ENCODE measurements around the gene CCDC183.

The CCDC183 gene

DNA sequence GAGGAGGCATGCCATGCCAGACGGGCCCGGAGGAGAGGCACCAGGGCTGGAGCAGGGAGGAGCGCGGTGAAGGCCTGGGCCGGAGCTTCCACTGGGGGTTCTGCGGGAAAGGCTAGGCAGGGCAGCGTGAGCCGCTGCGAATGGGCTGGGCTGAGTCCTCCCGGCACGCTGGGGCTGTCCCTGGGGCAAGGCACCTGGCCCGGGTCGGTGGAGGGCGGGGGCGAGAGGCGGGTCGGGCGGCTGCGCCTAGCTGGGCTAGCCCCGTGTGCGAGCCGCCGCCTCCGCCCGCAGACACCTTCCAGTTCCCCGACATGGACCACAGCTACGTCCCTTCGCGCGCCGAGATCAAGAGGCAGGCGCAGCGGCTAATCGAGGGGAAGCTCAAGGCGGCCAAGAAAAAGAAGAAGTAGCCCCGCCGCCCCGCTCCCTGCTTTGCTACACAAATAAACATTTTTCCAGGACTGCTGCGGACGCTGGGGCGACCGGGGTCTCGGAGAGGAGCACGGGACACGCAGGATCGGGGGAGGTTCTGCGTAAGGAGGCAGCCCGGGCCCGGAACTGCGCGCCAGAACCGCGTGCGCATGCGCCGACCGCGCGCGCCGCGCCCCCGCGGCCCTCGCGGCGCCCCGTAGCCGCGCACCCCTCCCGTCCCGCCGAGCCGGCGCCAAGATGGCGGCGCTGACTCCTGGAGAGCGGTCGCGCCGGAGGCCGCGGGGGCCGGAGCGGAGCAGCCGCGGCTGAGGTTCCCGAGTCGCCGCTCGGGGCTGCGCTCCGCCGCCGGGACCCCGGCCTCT, 11.3 kb downstream of the CCDC183 start, which contains the start of gene RABL6:
RABL6 (plus strand) TSS at position 668 of the 794 bp plus-strand sequence. CDS start 249 bp downstream, outside the sequence.
- no peaks in the 10 kb centered on the region for H3K9me3 ChIP-seq (ENCODE audit: control insufficient read depth in 1 of 2, low read length in 2 of 2)
- peak within 1 kb of the TSS; percentile 89 for H3K27ac ChIP-seq (ENCODE audit: low read depth, low read length)
- H3K27me3 ChIP-seq (ENCODE audit: control insufficient read depth in 1 of 2, insufficient read depth in 2 of 2, low read length in 2 of 2), result no peaks in the 10 kb centered on the region
- peaks cover 0 to 8% of the 10 kb centered on the region in 2 donors for H3K36me3 ChIP-seq (ENCODE audit: control insufficient read depth in 1 of 2, insufficient read depth in 2 of 2, low read length in 2 of 2)
- H3K4me3 ChIP-seq (ENCODE audit: low read depth in 1 of 2, low read length in 2 of 2), result peak within 1 kb of the TSS; percentile 75 to 80
- peak within 1 kb of the TSS; percentile 65 to 82 for H3K9ac ChIP-seq (ENCODE audit: low read depth in 1 of 2, low read length in 2 of 2)
- H3K4me1 ChIP-seq (ENCODE audit: control insufficient read depth in 1 of 2, insufficient read depth in 2 of 2, low read length in 2 of 2), result peaks cover 16 to 29% of the 10 kb centered on the region in 2 donors

DNA sequence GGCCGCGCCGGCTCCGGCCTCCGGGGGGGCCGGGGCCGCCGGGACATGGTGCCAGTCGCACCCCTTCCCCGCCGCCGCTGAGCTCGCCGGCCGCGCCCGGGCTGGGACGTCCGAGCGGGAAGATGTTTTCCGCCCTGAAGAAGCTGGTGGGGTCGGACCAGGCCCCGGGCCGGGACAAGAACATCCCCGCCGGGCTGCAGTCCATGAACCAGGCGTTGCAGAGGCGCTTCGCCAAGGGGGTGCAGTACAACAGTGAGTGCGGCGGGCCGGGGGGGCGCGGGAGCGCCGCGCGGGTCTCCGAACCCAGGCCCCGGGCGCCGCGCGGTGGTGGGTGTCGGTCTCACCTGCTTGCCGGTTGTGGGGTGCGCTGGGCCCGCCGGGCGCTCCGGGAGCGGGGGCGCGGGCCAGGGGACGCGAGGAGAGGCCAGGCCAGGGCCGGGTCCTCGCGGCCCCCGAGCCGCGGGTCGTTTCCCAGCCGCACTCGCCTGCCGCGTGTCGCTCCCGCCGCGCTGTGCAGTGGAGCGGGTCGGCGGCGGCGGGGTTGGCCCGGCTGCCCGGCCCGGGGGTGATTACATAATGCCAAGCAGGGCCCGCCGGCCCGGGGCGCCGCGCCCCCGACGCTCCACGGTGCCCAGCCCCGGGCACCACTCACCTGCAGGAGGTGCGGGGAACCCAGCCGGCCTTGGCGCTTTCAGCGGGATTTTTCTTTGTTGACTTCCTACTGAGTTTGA, 12.1 kb downstream of the CCDC183 start:
- Histone ChIP-seq H3K36me3 (ENCODE audit: control insufficient read depth in 1 of 2, insufficient read depth in 2 of 2, low read length in 2 of 2) (peaks cover 0 to 15% of the 10 kb centered on the region in 2 donors), H3K4me1 (ENCODE audit: control insufficient read depth in 1 of 2, insufficient read depth in 2 of 2, low read length in 2 of 2) (peaks cover 16 to 29% of the 10 kb centered on the region in 2 donors), H3K4me3 (ENCODE audit: low read depth in 1 of 2, low read length in 2 of 2) (peak overlapping the region; percentile 75 to 80), H3K27ac (ENCODE audit: low read depth, low read length) (peak overlapping the region; percentile 20), H3K27me3 (ENCODE audit: control insufficient read depth in 1 of 2, insufficient read depth in 2 of 2, low read length in 2 of 2) (no peaks in the 10 kb centered on the region), H3K9ac (ENCODE audit: low read depth in 1 of 2, low read length in 2 of 2) (peak overlapping the region; percentile 61 to 65), H3K9me3 (ENCODE audit: control insufficient read depth in 1 of 2, low read length in 2 of 2) (no peaks in the 10 kb centered on the region)

DNA sequence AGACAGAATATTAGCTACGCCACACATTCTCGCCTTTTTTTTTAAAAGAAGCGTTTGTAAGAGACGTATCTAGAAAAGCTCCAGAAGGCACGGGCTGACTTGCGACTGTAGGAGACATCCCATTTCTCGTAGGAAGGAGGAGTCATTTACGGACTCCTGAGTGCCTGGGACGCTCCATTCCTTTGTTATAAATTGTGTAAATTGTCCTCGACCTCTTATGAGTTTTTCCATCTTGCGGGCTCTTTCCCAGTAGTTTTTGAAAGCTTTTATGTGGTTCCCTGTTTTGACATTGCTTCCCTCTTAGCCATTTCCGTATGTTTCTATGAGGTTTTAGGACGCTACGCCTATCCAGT, 12.6 kb downstream of the CCDC183 start:
- Histone ChIP-seq H3K27ac (ENCODE audit: low read depth, low read length) (no peak overlapping the region), H3K4me1 (ENCODE audit: control insufficient read depth in 1 of 2, insufficient read depth in 2 of 2, low read length in 2 of 2) (peaks cover 16 to 29% of the 10 kb centered on the region in 2 donors), H3K9ac (ENCODE audit: low read depth in 1 of 2, low read length in 2 of 2) (peak overlapping the region; percentile 61 to 65)

DNA sequence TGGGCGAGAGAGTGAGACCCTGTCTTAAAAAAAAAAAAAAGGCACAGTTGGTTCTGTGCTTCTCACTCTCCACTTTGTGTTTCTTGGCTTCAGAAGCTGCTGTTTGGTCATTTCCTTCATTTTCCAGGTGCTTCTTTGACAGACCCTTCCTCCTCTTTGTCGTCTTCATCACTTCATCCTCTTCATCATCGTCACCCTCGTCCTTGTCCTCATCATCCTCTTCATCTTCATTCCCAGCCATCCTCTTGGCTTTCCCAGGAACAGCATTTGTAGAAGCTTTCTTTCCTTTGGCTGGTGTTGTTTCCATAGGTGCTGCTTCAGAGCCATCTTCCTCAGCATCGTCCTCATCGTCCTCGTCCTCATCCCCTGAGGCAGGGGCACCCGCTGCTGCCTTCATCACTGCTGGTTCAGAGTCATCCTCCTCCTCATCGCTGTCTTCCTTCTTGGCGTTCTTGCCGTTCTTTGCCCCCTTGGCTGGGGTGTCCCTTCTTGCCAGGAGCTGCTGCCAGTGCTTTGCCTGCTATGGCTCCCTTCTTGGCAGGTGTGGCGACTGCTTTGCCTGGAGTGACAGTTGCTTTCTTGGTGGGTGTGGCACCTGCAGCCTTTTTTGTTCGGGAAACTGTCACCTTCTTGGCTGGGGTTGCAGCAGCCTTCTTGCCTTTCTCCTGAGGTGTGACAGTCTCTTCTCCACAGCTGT, 18.7 kb downstream of the CCDC183 start:
- H3K36me3 ChIP-seq (ENCODE audit: control insufficient read depth in 1 of 2, insufficient read depth in 2 of 2, low read length in 2 of 2), result peaks cover 0 to 23% of the 10 kb centered on the region in 2 donors

More for the DNA sequence above, 12.6 kb downstream of the CCDC183 start:
- Histone ChIP-seq H3K36me3 (ENCODE audit: control insufficient read depth in 1 of 2, insufficient read depth in 2 of 2, low read length in 2 of 2) (peaks cover 0 to 17% of the 10 kb centered on the region in 2 donors), H3K4me3 (ENCODE audit: low read depth in 1 of 2, low read length in 2 of 2) (peak overlapping the region; percentile 75 to 80), H3K9me3 (ENCODE audit: control insufficient read depth in 1 of 2, low read length in 2 of 2) (no peaks in the 10 kb centered on the region), H3K27me3 (ENCODE audit: control insufficient read depth in 1 of 2, insufficient read depth in 2 of 2, low read length in 2 of 2) (no peaks in the 10 kb centered on the region)

DNA sequence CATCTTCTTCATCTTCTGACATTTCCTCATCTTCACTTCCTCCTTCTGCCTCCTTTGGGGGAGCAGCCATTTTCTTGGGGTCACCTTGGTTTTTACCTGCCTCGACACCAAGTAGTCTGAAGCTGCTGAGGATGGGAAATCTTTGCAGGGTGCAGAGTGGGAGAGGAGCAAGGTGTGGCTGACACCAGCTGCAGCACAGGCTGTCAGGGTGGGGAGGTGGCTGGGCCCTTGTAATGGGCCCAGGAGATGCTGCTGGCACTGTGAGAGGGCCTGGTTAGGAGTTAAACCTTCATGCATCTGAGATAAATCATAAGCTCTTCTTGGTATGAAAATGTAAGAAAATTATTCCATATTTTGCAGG, 19.3 kb downstream of the CCDC183 start:
- Histone ChIP-seq H3K36me3 (ENCODE audit: control insufficient read depth in 1 of 2, insufficient read depth in 2 of 2, low read length in 2 of 2) (peaks cover 0 to 20% of the 10 kb centered on the region in 2 donors), H3K4me1 (ENCODE audit: control insufficient read depth in 1 of 2, insufficient read depth in 2 of 2, low read length in 2 of 2) (no peaks in the 10 kb centered on the region), H3K27ac (ENCODE audit: low read depth, low read length) (no peak overlapping the region), H3K27me3 (ENCODE audit: control insufficient read depth in 1 of 2, insufficient read depth in 2 of 2, low read length in 2 of 2) (no peaks in the 10 kb centered on the region), H3K4me3 (ENCODE audit: low read depth in 1 of 2, low read length in 2 of 2) (no peak overlapping the region), H3K9ac (ENCODE audit: low read depth in 1 of 2, low read length in 2 of 2) (no peak overlapping the region), H3K9me3 (ENCODE audit: control insufficient read depth in 1 of 2, low read length in 2 of 2) (no peaks in the 10 kb centered on the region)

More for the DNA sequence above, 18.7 kb downstream of the CCDC183 start:
- H3K27ac ChIP-seq (ENCODE audit: low read depth, low read length), result no peak overlapping the region
- peaks cover 3 to 5% of the 10 kb centered on the region in 2 donors for H3K4me1 ChIP-seq (ENCODE audit: control insufficient read depth in 1 of 2, insufficient read depth in 2 of 2, low read length in 2 of 2)
- H3K27me3 ChIP-seq (ENCODE audit: control insufficient read depth in 1 of 2, insufficient read depth in 2 of 2, low read length in 2 of 2), result no peaks in the 10 kb centered on the region
- no peak overlapping the region for H3K9ac ChIP-seq (ENCODE audit: low read depth in 1 of 2, low read length in 2 of 2)
- H3K4me3 ChIP-seq (ENCODE audit: low read depth in 1 of 2, low read length in 2 of 2), result no peak overlapping the region
- H3K9me3 ChIP-seq (ENCODE audit: control insufficient read depth in 1 of 2, low read length in 2 of 2), result no peaks in the 10 kb centered on the region

DNA sequence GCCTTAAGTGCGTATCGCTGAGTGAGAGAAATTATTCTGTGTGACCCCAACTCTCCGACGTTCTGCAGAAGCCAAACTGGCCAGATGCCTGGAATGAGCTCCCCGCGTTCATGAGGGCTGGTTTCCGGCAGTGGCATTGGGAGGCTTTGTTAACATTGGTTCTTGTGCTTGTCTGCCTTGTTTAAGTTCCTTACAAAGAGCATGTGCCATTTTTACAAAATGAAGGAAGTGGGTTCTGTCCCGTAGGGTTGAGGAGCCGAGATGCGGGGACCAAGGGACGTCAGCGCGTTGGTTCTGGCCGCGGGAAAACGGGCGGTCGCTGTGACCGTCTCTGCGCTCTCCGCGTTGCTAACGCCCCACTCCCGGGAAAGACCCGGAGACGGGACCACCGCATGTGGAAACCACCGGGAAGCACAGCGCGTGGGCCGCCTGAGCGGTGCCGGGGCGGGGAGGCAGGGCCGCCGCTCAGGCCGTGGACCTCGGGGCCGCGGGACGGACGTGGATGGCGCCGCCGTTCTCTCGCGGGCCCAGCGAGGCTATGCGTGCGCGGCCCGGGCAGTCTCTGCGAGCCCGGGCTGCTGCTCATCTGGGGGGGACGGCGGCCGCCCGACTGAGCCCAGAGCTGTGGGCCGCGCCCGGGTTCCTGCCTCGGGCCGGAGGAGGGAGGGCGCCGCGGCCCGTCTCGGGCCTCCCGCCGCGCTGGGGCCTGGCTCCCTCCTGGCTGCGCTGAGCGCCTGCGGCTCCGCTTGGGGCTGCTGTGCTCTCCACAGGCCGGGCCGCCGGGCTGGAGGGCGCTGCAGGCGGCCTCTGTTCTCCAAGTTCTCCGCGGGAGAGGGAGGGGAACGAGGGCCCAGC, 25.1 kb downstream of the CCDC183 start:
- Histone ChIP-seq H3K4me1 (ENCODE audit: control insufficient read depth in 1 of 2, insufficient read depth in 2 of 2, low read length in 2 of 2) (peaks cover 0 to 3% of the 10 kb centered on the region in 2 donors), H3K9ac (ENCODE audit: low read depth in 1 of 2, low read length in 2 of 2) (no peak overlapping the region), H3K9me3 (ENCODE audit: control insufficient read depth in 1 of 2, low read length in 2 of 2) (no peaks in the 10 kb centered on the region), H3K27ac (ENCODE audit: low read depth, low read length) (no peak overlapping the region), H3K4me3 (ENCODE audit: low read depth in 1 of 2, low read length in 2 of 2) (peak overlapping the region; percentile 19 to 36), H3K36me3 (ENCODE audit: control insufficient read depth in 1 of 2, insufficient read depth in 2 of 2, low read length in 2 of 2) (peaks cover 6 to 28% of the 10 kb centered on the region in 2 donors), H3K27me3 (ENCODE audit: control insufficient read depth in 1 of 2, insufficient read depth in 2 of 2, low read length in 2 of 2) (no peaks in the 10 kb centered on the region)

DNA sequence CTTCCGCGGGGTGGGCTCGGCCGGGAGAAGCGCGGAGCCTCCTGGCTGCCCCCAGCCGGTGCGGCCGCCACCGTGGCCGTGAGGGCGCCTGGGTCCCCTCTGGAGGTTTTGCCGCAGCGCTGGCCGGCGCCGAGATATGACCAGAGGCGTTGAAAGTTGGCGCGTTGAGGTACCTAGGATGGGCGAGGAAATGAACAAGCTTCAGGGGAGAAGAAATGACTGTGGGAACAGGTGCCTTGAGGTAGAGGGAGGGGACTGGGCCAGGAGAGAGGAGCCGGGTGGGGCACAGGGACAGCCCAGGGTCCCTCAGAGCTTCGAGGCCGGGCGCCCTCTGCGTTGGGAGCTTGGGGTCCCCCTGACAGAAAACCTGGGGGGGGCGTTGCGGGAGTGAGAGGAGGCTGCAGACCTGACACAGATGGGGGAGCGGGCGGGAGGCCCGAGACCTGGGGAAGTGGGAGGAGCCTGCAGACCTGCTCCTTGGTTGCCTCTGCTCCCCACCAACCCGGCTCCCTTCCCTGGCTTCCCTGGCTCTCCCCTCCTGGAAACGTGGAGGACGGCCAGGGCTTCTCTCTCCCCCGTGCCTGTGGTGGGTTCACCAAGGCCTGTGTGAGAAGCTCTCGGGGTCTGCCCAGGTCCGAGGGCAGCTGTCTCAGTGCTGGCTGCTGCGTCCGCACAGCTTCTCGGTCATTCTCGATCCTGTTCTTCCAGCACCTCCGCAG, 25.8 kb downstream of the CCDC183 start:
- no peak overlapping the region for H3K9ac ChIP-seq (ENCODE audit: low read depth in 1 of 2, low read length in 2 of 2)
- peaks cover 6 to 32% of the 10 kb centered on the region in 2 donors for H3K36me3 ChIP-seq (ENCODE audit: control insufficient read depth in 1 of 2, insufficient read depth in 2 of 2, low read length in 2 of 2)

DNA sequence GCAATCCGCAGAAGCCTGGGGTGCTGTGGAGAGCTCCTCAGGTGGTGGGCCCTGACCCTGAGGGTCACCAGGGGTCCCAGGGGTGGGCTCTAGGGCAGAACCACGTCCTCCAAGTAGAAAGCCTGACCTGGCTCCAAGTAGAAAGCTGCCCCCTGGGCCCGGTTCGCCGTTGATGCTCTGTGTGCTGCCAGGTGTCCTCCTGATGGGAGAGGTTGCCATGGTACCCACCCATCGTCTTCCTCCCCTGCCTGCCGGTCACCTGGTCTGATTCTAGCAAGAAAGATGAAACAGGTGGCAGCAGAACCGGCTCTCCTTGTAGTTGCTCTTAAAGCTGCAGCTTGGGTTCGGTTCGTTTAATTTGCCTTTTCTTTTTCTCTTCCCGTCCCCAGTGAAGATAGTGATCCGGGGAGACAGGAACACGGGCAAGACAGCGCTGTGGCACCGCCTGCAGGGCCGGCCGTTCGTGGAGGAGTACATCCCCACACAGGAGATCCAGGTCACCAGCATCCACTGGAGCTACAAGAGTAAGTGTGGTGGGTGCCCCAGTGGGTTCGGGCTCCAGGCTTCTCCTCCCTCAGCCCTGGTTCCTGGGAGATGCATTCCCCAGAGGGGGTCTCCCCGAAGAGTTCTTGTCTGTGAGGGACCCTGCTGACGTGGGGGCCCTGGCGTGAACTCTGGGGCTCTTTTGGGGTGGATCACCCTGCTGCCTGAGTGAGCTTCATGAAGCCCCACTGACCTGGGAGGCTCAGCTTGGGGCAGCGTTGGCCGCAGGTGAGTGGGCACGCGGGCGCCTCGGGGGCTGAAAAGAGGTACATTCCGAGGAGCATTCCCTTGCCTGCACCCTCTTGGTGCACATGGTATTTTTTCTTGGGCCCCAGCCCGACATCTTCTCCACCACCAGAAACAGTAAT, 27.3 kb downstream of the CCDC183 start:
- Histone ChIP-seq H3K27me3 (ENCODE audit: control insufficient read depth in 1 of 2, insufficient read depth in 2 of 2, low read length in 2 of 2) (no peaks in the 10 kb centered on the region), H3K36me3 (ENCODE audit: control insufficient read depth in 1 of 2, insufficient read depth in 2 of 2, low read length in 2 of 2) (peaks cover 6 to 37% of the 10 kb centered on the region in 2 donors), H3K9ac (ENCODE audit: low read depth in 1 of 2, low read length in 2 of 2) (no peak overlapping the region), H3K9me3 (ENCODE audit: control insufficient read depth in 1 of 2, low read length in 2 of 2) (no peaks in the 10 kb centered on the region), H3K4me1 (ENCODE audit: control insufficient read depth in 1 of 2, insufficient read depth in 2 of 2, low read length in 2 of 2) (peaks cover 0 to 3% of the 10 kb centered on the region in 2 donors), H3K27ac (ENCODE audit: low read depth, low read length) (no peak overlapping the region), H3K4me3 (ENCODE audit: low read depth in 1 of 2, low read length in 2 of 2) (no peak overlapping the region)

More for the DNA sequence above, 25.8 kb downstream of the CCDC183 start:
- Histone ChIP-seq H3K27me3 (ENCODE audit: control insufficient read depth in 1 of 2, insufficient read depth in 2 of 2, low read length in 2 of 2) (no peaks in the 10 kb centered on the region), H3K27ac (ENCODE audit: low read depth, low read length) (no peak overlapping the region), H3K9me3 (ENCODE audit: control insufficient read depth in 1 of 2, low read length in 2 of 2) (no peaks in the 10 kb centered on the region), H3K4me3 (ENCODE audit: low read depth in 1 of 2, low read length in 2 of 2) (no peak overlapping the region), H3K4me1 (ENCODE audit: control insufficient read depth in 1 of 2, insufficient read depth in 2 of 2, low read length in 2 of 2) (peaks cover 0 to 3% of the 10 kb centered on the region in 2 donors)

Measured in duodenal mucosa (tissue), 2 donors.